Psoas muscle (tissue), 8 donors: ENCODE results near the gene F12. TPM values are rescaled to one million over a fixed set of nuclear protein-coding genes. Genes with fewer than 3 reads are reported as not detected.
A peak's percentile ranks its signal among the peaks of the same experiment; 100 is the strongest.

Experiments used
- ATAC-seq, 4 donors: fragments of 200-7000 bp; cut with Tn5 transposase; one replicate each; pipeline ENCODE4 v1.9.1; 2020; ENCODE audit warnings: moderate library complexity in 3 of 4, mild to moderate bottlenecking in 2 of 4
- DNase-seq, 2 donors: peaks; one replicate each; pipeline ENCODE4 v3.0.0-alpha.2; 2020
- H3K27ac ChIP-seq: fragments of 200-600 bp; one replicate; pipeline ENCODE4 v1.8.0; 2022
- H3K27me3 ChIP-seq, 3 donors: fragments of 200-600 bp in 1 of 3; one replicate each; pipeline versions ENCODE4 v1.6.1 to v1.8.0; 2013 to 2022; ENCODE audit warnings: low read length in 2 of 3, mild to moderate bottlenecking in 2 of 3, moderate library complexity in 1 of 3; ENCODE audit not compliant: insufficient read depth in 3 of 3
- H3K36me3 ChIP-seq, 2 donors: fragments of 200-600 bp in 1 of 2; one replicate each; pipeline versions ENCODE4 v1.6.1 to v1.8.0; 2013 to 2022; ENCODE audit warnings: low read depth in 1 of 2, mild to moderate bottlenecking in 1 of 2, moderate library complexity in 1 of 2; ENCODE audit not compliant: insufficient read depth in 1 of 2
- H3K4me1 ChIP-seq: fragments of 200-600 bp; one replicate; pipeline ENCODE4 v1.8.0; 2022
- H3K4me3 ChIP-seq: fragments of 200-600 bp; one replicate; pipeline ENCODE4 v1.8.0; 2022; ENCODE audit warnings: mild to moderate bottlenecking
- H3K9me3 ChIP-seq: fragments of 200-600 bp; one replicate; pipeline ENCODE4 v1.8.0; 2022
- WGBS, 3 donors: extraction: QIAGEN DNeasy Blood & Tissue Kit; methylation state at CpG; one replicate each; pipeline versions ENCODE4 v1.1.6 to v1.1.7; 2013; 5-methylcytosine and 5-hydroxymethylcytosine counted together
- intact Hi-C, 2 donors: fragments of 100-400 bp; cut with DNase I; formaldehyde crosslinking; loops; one replicate each; pipeline versions ENCODE4 v1.11.0 to v1.14.2; 2022
- polyA plus RNA-seq, 3 donors: library from polyadenylated mRNA; stranded (reverse); fragments of 200-250 nt; gene quantifications; one replicate each; pipeline ENCODE4 v1.2.3, GENCODE V29; 2013
- total RNA-seq, 4 donors: library from RNA; stranded (reverse); fragmentation: NEBNext Ultra II Directional in 2 of 4; extraction: Animal tissue kit (Norgen Biotek cat#: 25700) in 2 of 4; gene quantifications; one replicate each; pipeline versions ENCODE4 v1.2.1 to v1.2.4, GENCODE V29; 2021 to 2023
- TF ChIP-seq, protein P1 (sequence below): fragments of 200-600 bp; IDR thresholded peaks from one replicate; pipeline ENCODE4 v1.8.0; 2022; ENCODE audit warnings: antibody characterized with exemption
- donor health status: healthy with polysubstance abuse.
- donor health status: DM: no; HTN: no; CAD: no; lungs with moderate emphysema.
- donor health status: Bipolar disorder and iron deficiency.
- donor health status: healthy.
- donor health status: DM: yes; HTN: yes; CAD: no.
- donor health status: DM: no; HTN: no; CAD: no.
- donor health status: DM: no; HTN: no; CAD: no.
- donor health status: DM: yes; HTN: yes; CAD: no.

Gene F12
- total and polyA plus RNA-seq, 7 donors, result 0.06 to 0.81 (median 0.24) TPM; not detected in 3

DNA sequence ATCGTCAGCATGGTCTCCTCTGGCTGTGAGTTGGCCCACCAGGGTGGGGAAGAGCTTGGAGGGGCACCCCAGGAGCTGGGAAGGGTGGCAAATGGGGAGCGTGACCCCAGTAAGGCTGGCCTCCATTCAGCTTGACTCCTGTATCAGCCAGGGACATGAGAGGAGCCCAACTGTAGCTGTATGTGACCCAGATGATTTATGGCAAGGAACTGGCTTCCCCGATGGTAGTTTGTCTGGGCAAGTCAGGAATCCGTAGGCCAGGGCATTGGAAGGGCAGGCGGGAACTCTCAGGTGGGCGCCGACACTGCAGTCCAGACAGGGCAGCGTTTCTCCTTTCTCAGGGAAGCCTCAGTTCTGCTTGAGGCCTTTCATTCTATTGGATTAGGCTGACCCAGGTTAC is 22.8 kb downstream of the F12 start:
- 78 to 85% (median 79%) methylated on average over 8 of the region's 8 CpGs for WGBS, 3 donors
- H3K27ac ChIP-seq, result no peak overlapping the region
- TF ChIP-seq, protein P1, sequence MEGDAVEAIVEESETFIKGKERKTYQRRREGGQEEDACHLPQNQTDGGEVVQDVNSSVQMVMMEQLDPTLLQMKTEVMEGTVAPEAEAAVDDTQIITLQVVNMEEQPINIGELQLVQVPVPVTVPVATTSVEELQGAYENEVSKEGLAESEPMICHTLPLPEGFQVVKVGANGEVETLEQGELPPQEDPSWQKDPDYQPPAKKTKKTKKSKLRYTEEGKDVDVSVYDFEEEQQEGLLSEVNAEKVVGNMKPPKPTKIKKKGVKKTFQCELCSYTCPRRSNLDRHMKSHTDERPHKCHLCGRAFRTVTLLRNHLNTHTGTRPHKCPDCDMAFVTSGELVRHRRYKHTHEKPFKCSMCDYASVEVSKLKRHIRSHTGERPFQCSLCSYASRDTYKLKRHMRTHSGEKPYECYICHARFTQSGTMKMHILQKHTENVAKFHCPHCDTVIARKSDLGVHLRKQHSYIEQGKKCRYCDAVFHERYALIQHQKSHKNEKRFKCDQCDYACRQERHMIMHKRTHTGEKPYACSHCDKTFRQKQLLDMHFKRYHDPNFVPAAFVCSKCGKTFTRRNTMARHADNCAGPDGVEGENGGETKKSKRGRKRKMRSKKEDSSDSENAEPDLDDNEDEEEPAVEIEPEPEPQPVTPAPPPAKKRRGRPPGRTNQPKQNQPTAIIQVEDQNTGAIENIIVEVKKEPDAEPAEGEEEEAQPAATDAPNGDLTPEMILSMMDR, result no peak
- H3K36me3 ChIP-seq, result no peaks in the 10 kb centered on the region
- no peaks in the 10 kb centered on the region for H3K9me3 ChIP-seq
- ATAC-seq, result no peak
- H3K4me3 ChIP-seq, result no peak overlapping the region
- intact Hi-C loops, result no loop called here
- no peak for DNase-seq
- H3K4me1 ChIP-seq, result no peaks in the 10 kb centered on the region
- H3K27me3 ChIP-seq, result no peaks in the 10 kb centered on the region

DNA sequence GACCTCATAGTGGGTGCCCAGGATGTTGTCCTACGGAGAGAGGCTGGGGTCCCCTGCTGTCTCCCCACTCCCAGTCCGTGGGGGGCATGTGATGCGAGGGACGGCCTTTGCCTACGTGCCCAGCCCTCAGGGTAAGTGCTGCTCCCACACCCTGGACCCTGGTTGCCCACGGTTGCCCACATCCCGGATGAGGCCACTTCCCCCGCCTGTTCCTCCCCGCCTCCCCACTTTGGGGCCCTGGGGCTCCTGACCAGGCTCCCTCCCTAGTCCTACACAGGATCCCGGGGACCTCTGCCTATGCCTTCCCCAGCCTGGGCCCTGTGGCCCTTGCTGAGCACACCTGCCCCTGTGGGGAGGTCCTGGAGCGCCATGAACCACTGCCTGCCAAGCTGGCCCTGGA is 23.6 kb downstream of the F12 start:
- DNase-seq, result no peak
- H3K27me3 ChIP-seq, result peaks cover 0 to 1% (median 0%) of the 10 kb centered on the region in 3 donors
- no peak overlapping the region for H3K27ac ChIP-seq
- intact Hi-C loops, result no loop called here
- TF ChIP-seq, protein P1, result no peak
- ATAC-seq, result no peak
- H3K9me3 ChIP-seq, result no peaks in the 10 kb centered on the region
- WGBS, 3 donors, result 71 to 82% (median 77%) methylated on average over 10 to 11 of the region's 11 CpGs
- no peaks in the 10 kb centered on the region for H3K36me3 ChIP-seq
- no peak overlapping the region for H3K4me3 ChIP-seq
- H3K4me1 ChIP-seq, result no peaks in the 10 kb centered on the region

DNA sequence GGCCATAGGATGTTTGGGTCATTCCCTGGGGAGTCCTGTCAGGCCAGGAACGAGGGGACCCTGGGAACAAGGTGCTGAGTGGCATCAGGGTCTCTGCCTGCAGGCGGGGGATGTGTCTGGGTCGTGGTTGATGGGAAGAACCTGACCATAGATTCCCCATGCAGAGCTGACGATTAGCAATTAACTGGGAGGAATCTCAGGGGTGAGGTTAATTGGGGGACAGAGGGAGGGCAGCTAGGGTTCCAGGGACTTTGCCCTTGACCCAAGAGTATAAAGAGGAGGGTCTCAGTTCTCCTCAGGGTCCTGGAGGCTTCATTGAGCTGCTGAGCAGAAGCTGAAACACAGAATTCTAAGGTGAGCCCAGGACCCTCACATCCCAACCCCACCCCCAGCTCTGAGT is 25.2 kb downstream of the F12 start, which contains the start of gene SLC34A1:
Gene SLC34A1 (plus strand): TSS at position 301 of the 400 bp plus-strand sequence. CDS start 1,308 bp downstream, outside the sequence.
- H3K36me3 ChIP-seq, result no peaks in the 10 kb centered on the region
- WGBS, 3 donors, result 76 to 78% (median 77%) methylated on average over 4 of the region's 4 CpGs
- ATAC-seq (no peak), DNase-seq (no peak)
- H3K9me3 ChIP-seq, result no peaks in the 10 kb centered on the region
- TF ChIP-seq, protein P1, result no peak
- intact Hi-C loops, result no loop called here
- H3K4me3 ChIP-seq, result no peak within 1 kb of the TSS
- H3K27me3 ChIP-seq, result peaks cover 0 to 1% (median 0%) of the 10 kb centered on the region in 3 donors
- no peaks in the 10 kb centered on the region for H3K4me1 ChIP-seq
- no peak within 1 kb of the TSS for H3K27ac ChIP-seq

DNA sequence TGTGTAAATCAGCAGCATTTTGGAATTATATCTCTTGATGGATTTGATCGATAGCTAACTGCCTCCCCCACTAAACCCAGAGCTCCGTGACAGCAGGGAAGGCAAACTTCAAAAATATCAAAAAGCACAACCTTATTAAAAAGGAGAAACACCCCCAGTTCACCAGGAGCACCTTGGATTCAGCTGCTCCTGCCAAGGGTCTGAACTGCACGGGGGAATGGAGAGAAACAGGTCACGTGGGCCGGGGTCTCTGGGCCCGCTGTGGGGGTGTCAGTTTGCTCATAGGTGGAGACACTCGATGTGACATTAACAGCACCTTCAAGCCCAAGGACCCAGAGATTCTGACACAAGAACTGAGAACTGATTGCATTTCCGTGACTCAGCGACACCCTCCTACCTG is 26.2 kb downstream of the F12 start:
- DNase-seq (no peak), ATAC-seq (no peak)
- Histone ChIP-seq H3K4me1 (no peaks in the 10 kb centered on the region), H3K4me3 (no peak overlapping the region), H3K9me3 (no peaks in the 10 kb centered on the region), H3K36me3 (no peaks in the 10 kb centered on the region), H3K27me3 (peaks cover 0 to 1% (median 0%) of the 10 kb centered on the region in 3 donors), H3K27ac (no peak overlapping the region)
- intact Hi-C loops, result no loop called here
- TF ChIP-seq, protein P1, result no peak
- WGBS, 3 donors, result 86 to 89% (median 89%) methylated on average over 9 of the region's 9 CpGs

DNA sequence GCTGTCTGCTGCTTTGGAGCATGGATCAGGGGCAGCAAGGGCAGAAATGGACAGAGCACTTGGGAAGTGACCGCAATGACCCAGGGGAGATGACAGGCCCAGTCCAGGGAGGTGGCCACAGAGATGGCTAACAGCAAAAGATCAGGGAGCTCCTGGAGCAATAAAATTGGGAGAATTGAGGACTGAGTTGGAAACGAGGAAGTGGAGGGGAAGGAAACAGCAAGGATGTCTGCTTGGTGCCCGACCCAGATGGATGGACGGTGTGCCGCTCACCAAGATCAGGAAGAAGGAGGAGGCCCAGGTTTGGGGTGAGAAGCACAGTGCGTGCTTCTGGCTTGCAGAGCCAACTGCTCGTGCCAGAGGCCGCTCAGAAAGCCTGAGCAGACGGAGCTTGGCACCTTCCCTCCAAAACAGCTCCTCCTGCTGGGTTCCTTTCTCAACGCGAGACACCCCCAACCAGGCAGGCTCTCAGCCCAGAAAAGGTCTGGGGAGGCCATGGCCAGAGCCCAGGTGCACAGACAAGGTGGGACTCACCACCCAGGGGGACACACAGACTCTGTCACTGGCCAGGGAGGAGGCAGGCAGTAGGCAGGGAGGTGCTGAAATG is 26.8 kb downstream of the F12 start:
- H3K27me3 ChIP-seq, result peaks cover 0 to 1% (median 0%) of the 10 kb centered on the region in 3 donors
- H3K36me3 ChIP-seq, result no peaks in the 10 kb centered on the region
- no peak overlapping the region for H3K27ac ChIP-seq
- ATAC-seq, result peak in 1 of 4 donors; percentile 5
- no peak for DNase-seq
- H3K9me3 ChIP-seq, result no peaks in the 10 kb centered on the region
- TF ChIP-seq, protein P1, result no peak
- H3K4me3 ChIP-seq, result no peak overlapping the region
- intact Hi-C loops, result no loop called here
- WGBS, 3 donors, result 23 to 46% (median 37%) methylated on average over 11 of the region's 11 CpGs
- H3K4me1 ChIP-seq, result no peaks in the 10 kb centered on the region
